GM18870 (cell line): ENCODE data around the gene VTN.

Experiments used
- ATAC-seq: cut with Tn5 transposase; IDR thresholded peaks from one replicate; pipeline ENCODE4 v1.9.1; 2021; ENCODE audit warnings: moderate library complexity; ENCODE audit not compliant: unreplicated experiment

VTN gene

GRCh38 chr17:28325211-28325610 lies 44.9 kb downstream of the VTN start:
- ATAC-seq: no peak

DNA sequence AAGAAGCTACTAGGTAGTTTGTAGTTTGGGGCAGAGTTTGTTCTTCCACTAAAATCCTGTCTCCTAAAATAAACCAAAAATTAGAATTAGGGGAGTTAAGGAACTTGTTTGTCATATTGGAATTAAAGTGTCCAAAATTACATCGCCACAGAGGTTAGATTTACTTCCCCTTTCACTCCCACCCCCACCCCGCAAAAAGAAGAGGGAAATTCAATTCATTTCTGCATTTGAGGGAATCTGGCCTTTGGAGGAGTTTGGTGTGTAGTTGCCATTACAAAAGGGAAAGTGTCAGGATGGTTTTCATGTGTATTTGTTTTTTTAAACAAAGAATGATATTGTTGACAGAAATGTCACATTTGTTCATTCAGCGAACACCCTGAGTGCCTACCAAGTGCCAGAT lies 45.3 kb downstream of the VTN start:
- ATAC-seq: no peak

- no peak for ATAC-seq
Observed at GRCh38 chr17:28324267-28324745, 45.8 kb downstream of the VTN start.

- no peak for ATAC-seq
Observed at GRCh38 chr17:28320215-28321061, 49.7 kb downstream of the VTN start.

DNA sequence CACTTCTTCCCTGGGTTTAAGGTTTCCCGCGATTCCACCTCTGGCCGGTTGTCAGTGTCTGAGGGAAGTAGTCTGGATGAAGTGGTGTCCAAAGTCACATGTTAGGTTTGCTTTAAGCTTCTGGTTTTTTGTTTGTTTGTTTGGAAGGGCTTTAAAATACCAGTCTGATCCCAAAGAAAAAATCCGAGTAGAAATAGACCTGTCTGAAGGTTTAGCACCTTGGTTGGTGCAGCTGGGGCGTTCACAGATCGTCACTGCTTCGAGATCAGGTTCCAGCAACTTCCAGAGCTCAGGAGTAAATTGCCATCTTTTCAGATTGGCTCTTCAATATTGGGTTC lies 50.5 kb downstream of the VTN start:
- no peak for ATAC-seq

- ATAC-seq: peak; percentile 94
Observed at GRCh38 chr17:28318759-28319597, 51.1 kb downstream of the VTN start, which contains the start of gene TMEM97. Gene TMEM97 (plus strand): TSS chr17:28319200. CDS start chr17:28319240, 40 bp downstream.

DNA sequence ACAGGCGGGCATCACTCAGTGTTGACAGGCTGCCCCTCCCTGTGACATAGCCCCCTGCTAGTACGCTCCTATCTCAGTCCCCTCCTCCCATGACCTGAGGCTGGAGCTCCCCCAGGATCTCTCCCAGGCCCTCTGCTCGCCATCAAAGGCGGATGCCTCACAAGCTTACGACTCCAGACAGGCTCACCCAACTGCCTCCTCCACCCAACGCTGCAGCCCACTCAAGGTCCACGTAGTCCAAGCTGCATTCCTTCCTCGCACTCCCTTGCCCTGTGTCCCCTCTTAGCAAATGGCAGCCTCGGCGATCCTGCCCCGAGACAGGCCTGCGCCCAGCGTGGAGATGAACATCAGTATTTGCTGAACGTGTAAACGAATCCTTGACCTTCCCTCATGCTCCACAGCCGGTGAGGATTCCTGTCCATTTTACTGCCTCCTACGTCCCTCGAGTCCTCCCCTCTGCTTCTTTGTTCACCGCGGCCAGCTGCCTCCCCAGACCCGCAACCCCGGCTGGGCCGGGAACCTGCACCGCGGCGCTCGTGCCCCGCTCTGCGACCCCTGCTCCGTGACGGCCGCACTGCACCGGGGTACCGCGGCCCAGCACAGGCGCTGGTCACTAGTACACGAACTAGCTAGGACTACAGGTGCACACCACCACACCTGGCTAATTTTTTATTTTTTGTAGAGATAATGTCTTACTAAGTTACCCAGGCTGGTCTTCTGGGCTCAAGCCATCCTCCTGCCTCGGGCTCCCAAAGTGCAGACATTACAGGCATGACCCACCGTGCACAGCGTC lies 51.9 kb downstream of the VTN start:
- peak; percentile 19 for ATAC-seq
